Prostate gland (tissue), 2 donors: ENCODE results near the gene STK10. TPM values are rescaled to one million over a fixed set of nuclear protein-coding genes. Genes with fewer than 3 reads are reported as not detected.
"Not testable (repeated sequence)": the region's sequence is repeated elsewhere in the genome, so short reads cannot be mapped to it uniquely, and the experiment has no call there.

Source experiments
- DNase-seq: peaks from one replicate; pipeline ENCODE4 v3.0.0-alpha.2; 2019; ENCODE audit warnings: low spot score
- H3K27ac ChIP-seq, 2 donors: fragments of 200-600 bp; sonication (generic); 2 replicates each; pipeline ENCODE4 v1.5.1; 2017 to 2019
- H3K27me3 ChIP-seq: fragments of 200-600 bp; sonication (generic); replicated peaks from 2 replicates; pipeline ENCODE4 v1.5.1; 2019; ENCODE audit not compliant: insufficient read depth
- H3K36me3 ChIP-seq, 2 donors: fragments of 200-600 bp; sonication (generic); 1 replicate in 1 of 2; 2 replicates in 1 of 2; pipeline versions ENCODE4 v1.5.1 to v1.8.1; 2017 to 2019
- H3K4me1 ChIP-seq: fragments of 200-600 bp; sonication (generic); replicated peaks from 2 replicates; pipeline ENCODE4 v1.5.1; 2019
- H3K4me3 ChIP-seq, 2 donors: fragments of 200-600 bp; sonication (generic); 2 replicates each; pipeline ENCODE4 v1.5.1; 2017 to 2019
- H3K9me3 ChIP-seq: fragments of 200-600 bp; sonication (generic); 2 replicates; pipeline ENCODE4 v1.5.1; 2017
- CTCF ChIP-seq, 4 experiments: fragments of 200-600 bp in 2 of 4; fragments of 450-650 bp in 2 of 4; sonication (generic) in 2 of 4; IDR thresholded peaks; 1 replicate in 3 of 4; 2 replicates in 1 of 4; pipeline ENCODE4 v1.5.1; 2016 to 2019; ENCODE audit warnings: antibody characterized with exemption in 4 of 4, mild to moderate bottlenecking in 2 of 4, moderate library complexity in 2 of 4
- POLR2A ChIP-seq: fragments of 450-650 bp; IDR thresholded peaks from one replicate; pipeline ENCODE4 v1.6.1; 2016; ENCODE audit warnings: antibody characterized with exemption, mild to moderate bottlenecking
- POLR2AphosphoS5 ChIP-seq: sonication (generic); formaldehyde crosslinking; IDR thresholded peaks from one replicate; pipeline ENCODE4 v1.6.1; 2017; ENCODE audit warnings: antibody characterized with exemption
- WGBS: methylation state at CpG from one replicate; pipeline ENCODE4 v1.1.5; 2018; 5-methylcytosine and 5-hydroxymethylcytosine counted together
- intact Hi-C: fragments of 100-400 bp; cut with DNase I; formaldehyde crosslinking; loops from one replicate; pipeline ENCODE4 v1.14.2; 2022
- total RNA-seq, 2 donors: library from RNA; depleted of rRNA; stranded (reverse); fragments of >200 nt; gene quantifications; one replicate each; pipeline ENCODE4 v1.1.0, GENCODE V29; 2016

The STK10 gene
- total RNA-seq, 2 donors from 2014 or later, result 4.6 to 73.3 TPM

- Histone ChIP-seq H3K4me3 (no peak overlapping the region), H3K36me3 (no peaks in the 10 kb centered on the region), H3K27ac (no peak overlapping the region), H3K27me3 (no peaks in the 10 kb centered on the region), H3K4me1 (no peaks in the 10 kb centered on the region), H3K9me3 (no peaks in the 10 kb centered on the region)
- whole genome bisulfite sequencing, result 79% methylated on average over 10 of the region's 10 CpGs
- TF ChIP-seq POLR2AphosphoS5 (no peak), CTCF (IDR thresholded peaks at IDR 0.05) (no peak), POLR2A (no peak)
- no peak for DNase-seq
- intact Hi-C loops, result no loop called here
Observed at GRCh38 chr5:172151661-172152210, 36.3 kb downstream of the STK10 start.

GRCh38 chr5:172150514-172151425 is 37.3 kb downstream of the STK10 start:
- Histone ChIP-seq H3K9me3 (no peaks in the 10 kb centered on the region), H3K27ac (no peak overlapping the region), H3K4me3 (no peak overlapping the region), H3K27me3 (no peaks in the 10 kb centered on the region), H3K4me1 (no peaks in the 10 kb centered on the region), H3K36me3 (no peaks in the 10 kb centered on the region)
- intact Hi-C loops, result no loop called here
- DNase-seq, result no peak
- TF ChIP-seq POLR2A (no peak), POLR2AphosphoS5 (no peak), CTCF (IDR thresholded peaks at IDR 0.05) (no peak)
- WGBS, result 84% methylated on average over 16 of the region's 16 CpGs

- H3K9me3 ChIP-seq, intact Hi-C loops, H3K27me3 ChIP-seq, H3K4me3 ChIP-seq, H3K27ac ChIP-seq, DNase-seq, H3K36me3 ChIP-seq, H3K4me1 ChIP-seq: not testable (repeated sequence)
- 88% methylated on average over 11 of the region's 11 CpGs for WGBS
Observed at GRCh38 chr5:172149481-172149880, 38.5 kb downstream of the STK10 start.

- no peaks in the 10 kb centered on the region for H3K4me1 ChIP-seq
- H3K36me3 ChIP-seq, result no peaks in the 10 kb centered on the region
- no peaks in the 10 kb centered on the region for H3K27me3 ChIP-seq
- TF ChIP-seq POLR2A (no peak), POLR2AphosphoS5 (no peak), CTCF (IDR thresholded peaks at IDR 0.05) (no peak)
- H3K27ac ChIP-seq, result no peak overlapping the region
- H3K9me3 ChIP-seq, result no peaks in the 10 kb centered on the region
- WGBS, result 91% methylated on average over 3 of the region's 3 CpGs
- DNase-seq, result no peak
- intact Hi-C loops, result no loop called here
- no peak overlapping the region for H3K4me3 ChIP-seq
Observed at GRCh38 chr5:172149073-172149472, 39.0 kb downstream of the STK10 start.

GRCh38 chr5:172148381-172148780 is 39.6 kb downstream of the STK10 start:
- intact Hi-C loops, result no loop called here
- DNase-seq, result no peak
- H3K36me3 ChIP-seq, result no peaks in the 10 kb centered on the region
- no peaks in the 10 kb centered on the region for H3K27me3 ChIP-seq
- no peak overlapping the region for H3K27ac ChIP-seq
- H3K4me1 ChIP-seq, result no peaks in the 10 kb centered on the region
- no peaks in the 10 kb centered on the region for H3K9me3 ChIP-seq
- 94% methylated on average over 9 of the region's 9 CpGs for WGBS
- no peak for TF ChIP-seq POLR2AphosphoS5
- no peak for TF ChIP-seq POLR2A
- TF ChIP-seq CTCF (IDR thresholded peaks at IDR 0.05), result no peak
- no peak overlapping the region for H3K4me3 ChIP-seq
